Liver (tissue), 3 donors: ENCODE data around the gene PON3.

Experiments
- EGR1 ChIP-seq, 2 donors: IDR thresholded peaks; 2 replicates each; pipeline ENCODE4 v1.6.1; 2016 to 2018; ENCODE audit warnings: antibody characterized with exemption in 2 of 2, low read depth in 2 of 2
- GABPA ChIP-seq, 2 donors: IDR thresholded peaks in 1 of 2; conservative IDR thresholded peaks in 1 of 2; 2 replicates each; pipeline ENCODE4 v1.6.1; 2016; ENCODE audit warnings: antibody characterized with exemption in 2 of 2, mild to moderate bottlenecking in 1 of 2, moderate library complexity in 1 of 2
- HNF4A ChIP-seq, 2 donors: conservative IDR thresholded peaks; 2 replicates each; pipeline ENCODE4 v1.6.1; 2016; ENCODE audit warnings: antibody characterized with exemption in 2 of 2, mild to moderate bottlenecking in 2 of 2
- RAD21 ChIP-seq, 2 donors: IDR thresholded peaks; 2 replicates each; pipeline ENCODE4 v1.6.1; 2016; ENCODE audit warnings: antibody characterized with exemption in 2 of 2, mild to moderate bottlenecking in 2 of 2
- RXRA ChIP-seq, 2 donors: IDR thresholded peaks; 2 replicates each; pipeline ENCODE4 v1.6.1; 2017 to 2018; ENCODE audit warnings: antibody characterized with exemption in 2 of 2, mild to moderate bottlenecking in 1 of 2
- SP1 ChIP-seq: IDR thresholded peaks from 2 replicates; pipeline ENCODE4 v1.6.1; 2018; ENCODE audit warnings: antibody characterized with exemption, mild to moderate bottlenecking
- TAF1 ChIP-seq: conservative IDR thresholded peaks from 2 replicates; pipeline ENCODE4 v1.6.1; 2016; ENCODE audit warnings: antibody characterized with exemption, mild to moderate bottlenecking
- YY1 ChIP-seq: IDR thresholded peaks from 2 replicates; pipeline ENCODE4 v1.6.1; 2016; ENCODE audit warnings: antibody characterized with exemption, mild to moderate bottlenecking
- TF ChIP-seq, protein P1 (sequence below): fragments of 150-350 bp; IDR thresholded peaks from 2 replicates; pipeline ENCODE4 v1.5.1; 2017; ENCODE audit warnings: improper control_type of control experiment, low read depth, low read length; ENCODE audit not compliant: missing input control
- TF ChIP-seq, protein P2 (sequence below): IDR thresholded peaks from 2 replicates; pipeline ENCODE4 v1.6.1; 2016; ENCODE audit warnings: antibody characterized with exemption
- TF ChIP-seq, protein P3 (sequence below): IDR thresholded peaks from 2 replicates; pipeline ENCODE4 v1.6.1; 2016; ENCODE audit warnings: antibody characterized with exemption, mild to moderate bottlenecking
- donor health status: healthy.
- donor health status: healthy.

DNA sequence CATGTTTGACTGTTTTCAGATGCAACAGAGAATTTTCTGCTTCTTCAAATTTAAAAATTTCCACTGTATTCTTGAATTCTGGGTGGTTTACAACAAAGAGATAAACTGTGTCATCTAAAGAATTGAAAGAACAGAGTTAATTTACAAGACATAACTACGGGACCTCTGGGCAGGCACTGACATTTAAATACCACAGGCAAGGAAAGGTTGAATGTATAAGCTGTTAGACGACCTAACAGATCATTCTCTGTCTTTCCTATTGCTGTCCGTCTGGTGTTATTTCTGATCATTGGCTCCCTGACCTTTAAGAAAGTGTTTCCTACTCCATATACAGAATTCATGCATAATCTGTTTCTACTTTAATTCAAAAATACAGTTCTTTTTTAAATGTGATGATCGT is 15.5 kb upstream of the PON3 start:
- TF ChIP-seq, protein P1, sequence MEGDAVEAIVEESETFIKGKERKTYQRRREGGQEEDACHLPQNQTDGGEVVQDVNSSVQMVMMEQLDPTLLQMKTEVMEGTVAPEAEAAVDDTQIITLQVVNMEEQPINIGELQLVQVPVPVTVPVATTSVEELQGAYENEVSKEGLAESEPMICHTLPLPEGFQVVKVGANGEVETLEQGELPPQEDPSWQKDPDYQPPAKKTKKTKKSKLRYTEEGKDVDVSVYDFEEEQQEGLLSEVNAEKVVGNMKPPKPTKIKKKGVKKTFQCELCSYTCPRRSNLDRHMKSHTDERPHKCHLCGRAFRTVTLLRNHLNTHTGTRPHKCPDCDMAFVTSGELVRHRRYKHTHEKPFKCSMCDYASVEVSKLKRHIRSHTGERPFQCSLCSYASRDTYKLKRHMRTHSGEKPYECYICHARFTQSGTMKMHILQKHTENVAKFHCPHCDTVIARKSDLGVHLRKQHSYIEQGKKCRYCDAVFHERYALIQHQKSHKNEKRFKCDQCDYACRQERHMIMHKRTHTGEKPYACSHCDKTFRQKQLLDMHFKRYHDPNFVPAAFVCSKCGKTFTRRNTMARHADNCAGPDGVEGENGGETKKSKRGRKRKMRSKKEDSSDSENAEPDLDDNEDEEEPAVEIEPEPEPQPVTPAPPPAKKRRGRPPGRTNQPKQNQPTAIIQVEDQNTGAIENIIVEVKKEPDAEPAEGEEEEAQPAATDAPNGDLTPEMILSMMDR: no peak
- TF ChIP-seq, protein P2, sequence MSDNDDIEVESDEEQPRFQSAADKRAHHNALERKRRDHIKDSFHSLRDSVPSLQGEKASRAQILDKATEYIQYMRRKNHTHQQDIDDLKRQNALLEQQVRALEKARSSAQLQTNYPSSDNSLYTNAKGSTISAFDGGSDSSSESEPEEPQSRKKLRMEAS: no peak
- TF ChIP-seq GABPA (IDR thresholded peaks at IDR 0.05 in 1 of 2, conservative IDR thresholded peaks at IDR 0.05 in 1 of 2) (no peak), RAD21 (IDR thresholded peaks at IDR 0.05) (no peak), SP1 (no peak), YY1 (no peak), TAF1 (no peak), EGR1 (IDR thresholded peaks at IDR 0.05; ENCODE audit: low read depth in 2 of 2) (no peak), RXRA (IDR thresholded peaks at IDR 0.05) (no peak), HNF4A (conservative IDR thresholded peaks at IDR 0.05) (no peak)
- TF ChIP-seq, protein P3, sequence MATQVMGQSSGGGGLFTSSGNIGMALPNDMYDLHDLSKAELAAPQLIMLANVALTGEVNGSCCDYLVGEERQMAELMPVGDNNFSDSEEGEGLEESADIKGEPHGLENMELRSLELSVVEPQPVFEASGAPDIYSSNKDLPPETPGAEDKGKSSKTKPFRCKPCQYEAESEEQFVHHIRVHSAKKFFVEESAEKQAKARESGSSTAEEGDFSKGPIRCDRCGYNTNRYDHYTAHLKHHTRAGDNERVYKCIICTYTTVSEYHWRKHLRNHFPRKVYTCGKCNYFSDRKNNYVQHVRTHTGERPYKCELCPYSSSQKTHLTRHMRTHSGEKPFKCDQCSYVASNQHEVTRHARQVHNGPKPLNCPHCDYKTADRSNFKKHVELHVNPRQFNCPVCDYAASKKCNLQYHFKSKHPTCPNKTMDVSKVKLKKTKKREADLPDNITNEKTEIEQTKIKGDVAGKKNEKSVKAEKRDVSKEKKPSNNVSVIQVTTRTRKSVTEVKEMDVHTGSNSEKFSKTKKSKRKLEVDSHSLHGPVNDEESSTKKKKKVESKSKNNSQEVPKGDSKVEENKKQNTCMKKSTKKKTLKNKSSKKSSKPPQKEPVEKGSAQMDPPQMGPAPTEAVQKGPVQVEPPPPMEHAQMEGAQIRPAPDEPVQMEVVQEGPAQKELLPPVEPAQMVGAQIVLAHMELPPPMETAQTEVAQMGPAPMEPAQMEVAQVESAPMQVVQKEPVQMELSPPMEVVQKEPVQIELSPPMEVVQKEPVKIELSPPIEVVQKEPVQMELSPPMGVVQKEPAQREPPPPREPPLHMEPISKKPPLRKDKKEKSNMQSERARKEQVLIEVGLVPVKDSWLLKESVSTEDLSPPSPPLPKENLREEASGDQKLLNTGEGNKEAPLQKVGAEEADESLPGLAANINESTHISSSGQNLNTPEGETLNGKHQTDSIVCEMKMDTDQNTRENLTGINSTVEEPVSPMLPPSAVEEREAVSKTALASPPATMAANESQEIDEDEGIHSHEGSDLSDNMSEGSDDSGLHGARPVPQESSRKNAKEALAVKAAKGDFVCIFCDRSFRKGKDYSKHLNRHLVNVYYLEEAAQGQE: no peak
